Epithelial cell of proximal tubule (primary cell): ENCODE data around the gene SGSH. TPM values are rescaled to one million over a fixed set of nuclear protein-coding genes. Genes with fewer than 3 reads are reported as not detected.

Experiments used
- DNase-seq: peaks from one replicate; pipeline ENCODE4 v3.0.0-alpha.2; 2011; ENCODE audit warnings: low read depth
- H3K4me3 ChIP-seq: 2 replicates; pipeline ENCODE4 v1.5.1; 2011; ENCODE audit warnings: low read depth, mild to moderate bottlenecking, low read length
- total RNA-seq: library from RNA; depleted of rRNA; stranded (reverse); fragments of >200 nt; gene quantifications from 2 replicates; pipeline ENCODE4 v1.2.3, GENCODE V29; 2015
- TF ChIP-seq, protein P1 (sequence below): conservative IDR thresholded peaks from 2 replicates; pipeline ENCODE4 v1.5.1; 2012; ENCODE audit warnings: low read depth, mild to moderate bottlenecking, low read length

The SGSH gene
- total RNA-seq, 1 donor from 2014 or later, result 24.2 TPM

DNA sequence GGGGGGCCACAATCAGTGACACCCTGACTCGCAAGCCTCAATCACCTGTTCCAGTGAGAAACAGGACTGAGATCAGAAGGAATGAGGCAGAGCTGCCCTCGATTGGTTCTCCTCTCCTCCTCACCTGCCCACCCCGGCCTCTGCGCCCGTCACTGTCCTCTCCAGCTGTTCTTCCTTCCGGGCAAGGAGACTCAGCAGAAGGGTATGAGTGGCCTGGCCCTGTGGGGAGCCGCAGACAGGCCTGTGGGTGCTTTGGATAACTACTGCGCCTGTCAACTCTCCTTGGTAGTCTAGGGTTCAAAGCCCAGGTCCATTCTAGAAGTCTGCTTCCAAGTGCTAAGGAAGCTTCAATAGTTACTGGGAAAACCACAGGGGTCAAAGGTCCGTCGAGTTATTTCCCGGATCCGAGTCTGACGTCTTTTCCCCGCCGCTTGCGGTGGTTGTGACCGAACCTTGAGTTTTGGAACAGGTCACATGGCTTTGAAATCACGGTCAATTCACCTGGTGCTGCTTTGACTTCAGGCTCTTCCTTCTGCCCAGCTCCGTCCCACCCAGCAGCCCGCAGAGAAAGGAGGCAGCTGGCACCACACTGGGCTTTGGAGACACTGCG is 42.0 kb downstream of the SGSH start:
- TF ChIP-seq, protein P1, sequence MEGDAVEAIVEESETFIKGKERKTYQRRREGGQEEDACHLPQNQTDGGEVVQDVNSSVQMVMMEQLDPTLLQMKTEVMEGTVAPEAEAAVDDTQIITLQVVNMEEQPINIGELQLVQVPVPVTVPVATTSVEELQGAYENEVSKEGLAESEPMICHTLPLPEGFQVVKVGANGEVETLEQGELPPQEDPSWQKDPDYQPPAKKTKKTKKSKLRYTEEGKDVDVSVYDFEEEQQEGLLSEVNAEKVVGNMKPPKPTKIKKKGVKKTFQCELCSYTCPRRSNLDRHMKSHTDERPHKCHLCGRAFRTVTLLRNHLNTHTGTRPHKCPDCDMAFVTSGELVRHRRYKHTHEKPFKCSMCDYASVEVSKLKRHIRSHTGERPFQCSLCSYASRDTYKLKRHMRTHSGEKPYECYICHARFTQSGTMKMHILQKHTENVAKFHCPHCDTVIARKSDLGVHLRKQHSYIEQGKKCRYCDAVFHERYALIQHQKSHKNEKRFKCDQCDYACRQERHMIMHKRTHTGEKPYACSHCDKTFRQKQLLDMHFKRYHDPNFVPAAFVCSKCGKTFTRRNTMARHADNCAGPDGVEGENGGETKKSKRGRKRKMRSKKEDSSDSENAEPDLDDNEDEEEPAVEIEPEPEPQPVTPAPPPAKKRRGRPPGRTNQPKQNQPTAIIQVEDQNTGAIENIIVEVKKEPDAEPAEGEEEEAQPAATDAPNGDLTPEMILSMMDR, result no peak
- no peak overlapping the region for H3K4me3 ChIP-seq
- no peak for DNase-seq

DNA sequence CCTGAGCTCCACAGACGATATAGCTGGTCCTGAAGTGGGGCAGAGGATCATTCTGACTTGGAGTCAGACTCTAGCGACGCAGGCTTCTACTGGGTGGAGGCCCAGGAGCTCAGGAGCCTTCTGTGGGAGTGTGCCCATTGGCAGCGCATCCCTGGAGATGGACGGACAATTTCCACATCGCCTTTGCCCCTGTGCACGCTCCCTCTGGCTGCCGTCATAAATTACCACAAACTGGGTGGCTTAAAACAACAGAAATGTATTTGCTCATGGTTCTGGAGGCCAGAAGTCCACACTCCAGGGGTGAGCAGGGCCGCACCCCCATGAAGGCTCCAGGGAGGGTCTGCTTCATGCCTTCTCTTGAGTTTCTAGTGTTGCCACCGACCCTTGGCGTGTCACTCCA is 43.4 kb downstream of the SGSH start:
- no peak for DNase-seq
- no peak overlapping the region for H3K4me3 ChIP-seq
- TF ChIP-seq, protein P1, result no peak

DNA sequence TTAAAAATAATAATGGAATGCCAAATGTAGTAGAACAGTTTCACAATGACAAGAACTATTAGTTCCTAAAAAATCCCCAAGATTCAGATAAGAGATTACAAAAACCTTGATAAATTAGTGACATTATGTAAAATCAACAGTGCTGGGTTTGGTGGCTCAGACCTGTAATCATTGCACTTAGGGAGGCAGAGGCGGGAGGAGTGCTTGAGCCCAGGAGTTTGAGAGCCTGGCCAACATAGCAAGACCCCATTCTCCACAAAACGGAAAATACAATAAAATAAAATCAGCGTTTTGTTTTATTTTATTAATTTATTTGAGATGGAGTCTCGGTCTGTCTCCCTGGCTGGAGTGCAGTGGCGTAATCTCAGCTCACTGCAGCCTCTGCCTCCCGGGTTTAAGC is 46.2 kb downstream of the SGSH start:
- TF ChIP-seq, protein P1, result no peak
- H3K4me3 ChIP-seq, result no peak overlapping the region
- no peak for DNase-seq

DNA sequence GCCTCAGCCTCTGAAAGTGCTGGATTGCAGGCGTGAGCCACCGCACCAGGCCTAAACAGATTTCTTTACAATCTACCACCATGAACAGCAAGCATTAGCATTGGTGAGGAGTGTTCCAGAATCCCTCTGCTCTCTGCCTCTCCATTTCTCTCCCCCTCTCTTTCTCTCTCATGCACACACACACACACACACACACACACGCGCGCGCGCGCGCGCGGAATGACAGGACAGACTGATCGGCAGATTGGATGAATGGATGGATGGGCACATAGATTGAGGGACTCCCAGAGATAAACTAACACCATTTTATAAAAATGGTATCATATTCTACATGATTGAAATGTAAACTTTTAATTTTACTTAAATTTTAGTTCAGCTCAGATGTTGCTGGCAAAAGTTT is 47.0 kb downstream of the SGSH start:
- DNase-seq, result no peak
- TF ChIP-seq, protein P1, result no peak
- H3K4me3 ChIP-seq, result no peak overlapping the region

- no peak overlapping the region for H3K4me3 ChIP-seq
- DNase-seq, result no peak
- TF ChIP-seq, protein P1, result no peak
Observed at GRCh38 chr17:80171681-80172080, 48.5 kb downstream of the SGSH start.

GRCh38 chr17:80169784-80170500 is 50.2 kb downstream of the SGSH start, which contains the start of gene CARD14:
Gene CARD14, plus strand, starts transcription at chr17:80170030. Its CDS starts 11,409 bp downstream, at chr17:80181439.
- H3K4me3 ChIP-seq, result no peak within 1 kb of the TSS
- no peak for DNase-seq

More at GRCh38 chr17:80169784-80170500, 50.2 kb downstream of the SGSH start, which contains the start of gene CARD14:
- TF ChIP-seq, protein P1, result no peak
